KMS-11 (cell line): ENCODE data around the gene HIPK1.

Source experiments
- H2AFZ ChIP-seq: fragments of 200-600 bp; sonication (generic); 2 replicates; pipeline ENCODE4 v1.6.1; 2016; ENCODE audit warnings: antibody characterized with exemption, mixed run types, low read depth
- H3K27ac ChIP-seq: fragments of 200-600 bp; sonication (generic); 2 replicates; pipeline ENCODE4 v1.6.1; 2016; ENCODE audit warnings: mild to moderate bottlenecking, mixed run types
- H3K27me3 ChIP-seq: fragments of 200-600 bp; sonication (generic); 2 replicates; pipeline ENCODE4 v1.6.1; 2017; ENCODE audit warnings: mild to moderate bottlenecking, low read depth, mixed run types, moderate library complexity; ENCODE audit not compliant: insufficient read depth
- H3K36me3 ChIP-seq: fragments of 200-600 bp; sonication (generic); 2 replicates; pipeline ENCODE4 v1.6.1; 2017; ENCODE audit warnings: mild to moderate bottlenecking, mixed run types; ENCODE audit not compliant: insufficient read depth
- H3K4me1 ChIP-seq: fragments of 200-600 bp; sonication (generic); 2 replicates; pipeline ENCODE4 v1.6.1; 2016; ENCODE audit warnings: mild to moderate bottlenecking, low read depth, mixed run types; ENCODE audit not compliant: poor library complexity, severe bottlenecking
- H3K4me2 ChIP-seq: fragments of 200-600 bp; sonication (generic); 2 replicates; pipeline ENCODE4 v1.7.0; 2016; ENCODE audit warnings: mild to moderate bottlenecking, mixed run types
- H3K4me3 ChIP-seq: fragments of 200-600 bp; sonication (generic); IDR thresholded peaks from 2 replicates; pipeline ENCODE4 v1.6.1; 2017; ENCODE audit warnings: low read depth, low read length, mixed read lengths; ENCODE audit not compliant: insufficient read depth
- H3K79me2 ChIP-seq: fragments of 200-600 bp; sonication (generic); 2 replicates; pipeline ENCODE4 v1.6.1; 2016; ENCODE audit warnings: low read depth, mixed run types; ENCODE audit not compliant: insufficient read depth
- H3K9ac ChIP-seq: fragments of 200-600 bp; sonication (generic); 2 replicates; pipeline ENCODE4 v1.6.1; 2016; ENCODE audit warnings: mild to moderate bottlenecking, mixed run types
- H4K20me1 ChIP-seq: fragments of 200-600 bp; sonication (generic); 2 replicates; pipeline ENCODE4 v1.6.1; 2016; ENCODE audit warnings: mild to moderate bottlenecking, mixed run types; ENCODE audit not compliant: insufficient read depth
- CTCF ChIP-seq: fragments of 200-600 bp; sonication (generic); conservative IDR thresholded peaks from 2 replicates; pipeline ENCODE4 v1.6.1; 2017; ENCODE audit warnings: low read depth, mild to moderate bottlenecking, antibody characterized with exemption, low read length, moderate library complexity, mixed read lengths

The HIPK1 gene

GRCh38 chr1:113916974-113917373, 12.2 kb upstream of the HIPK1 start:
- H4K20me1 ChIP-seq = no peaks in the 10 kb centered on the region
- H3K4me3 ChIP-seq = no peak overlapping the region
- no peak overlapping the region for H3K9ac ChIP-seq
- H3K27me3 ChIP-seq = no peaks in the 10 kb centered on the region
- TF ChIP-seq CTCF = no peak
- no peak overlapping the region for H3K27ac ChIP-seq
- H3K4me1 ChIP-seq = no peaks in the 10 kb centered on the region
- H2AFZ ChIP-seq = no peak overlapping the region
- no peak overlapping the region for H3K4me2 ChIP-seq
- H3K36me3 ChIP-seq = no peaks in the 10 kb centered on the region
- H3K79me2 ChIP-seq = no peaks in the 10 kb centered on the region

- H4K20me1 ChIP-seq = no peaks in the 10 kb centered on the region
- H3K36me3 ChIP-seq = no peaks in the 10 kb centered on the region
- H3K79me2 ChIP-seq = no peaks in the 10 kb centered on the region
- no peak for TF ChIP-seq CTCF
- H3K27me3 ChIP-seq = no peaks in the 10 kb centered on the region
- H3K9ac ChIP-seq = no peak overlapping the region
- H2AFZ ChIP-seq = no peak overlapping the region
- no peak overlapping the region for H3K27ac ChIP-seq
- H3K4me1 ChIP-seq = no peaks in the 10 kb centered on the region
- H3K4me3 ChIP-seq = no peak overlapping the region
- no peak overlapping the region for H3K4me2 ChIP-seq
Observed at GRCh38 chr1:113917400-113918082, 11.6 kb upstream of the HIPK1 start.

- TF ChIP-seq CTCF = no peak
- Histone ChIP-seq H3K36me3 (no peaks in the 10 kb centered on the region), H4K20me1 (no peaks in the 10 kb centered on the region), H2AFZ (no peak overlapping the region), H3K27ac (no peak overlapping the region), H3K4me3 (no peak overlapping the region), H3K79me2 (no peaks in the 10 kb centered on the region), H3K4me1 (no peaks in the 10 kb centered on the region), H3K9ac (no peak overlapping the region), H3K4me2 (no peak overlapping the region), H3K27me3 (no peaks in the 10 kb centered on the region)
Observed at GRCh38 chr1:113918243-113918642, 10.9 kb upstream of the HIPK1 start.

- H3K9ac ChIP-seq = no peak overlapping the region
- no peak overlapping the region for H2AFZ ChIP-seq
- H3K27me3 ChIP-seq = no peaks in the 10 kb centered on the region
- no peaks in the 10 kb centered on the region for H4K20me1 ChIP-seq
- H3K4me2 ChIP-seq = no peak overlapping the region
- no peaks in the 10 kb centered on the region for H3K36me3 ChIP-seq
- no peak overlapping the region for H3K4me3 ChIP-seq
- no peak overlapping the region for H3K27ac ChIP-seq
- H3K79me2 ChIP-seq = no peaks in the 10 kb centered on the region
- TF ChIP-seq CTCF = no peak
- peaks cover 10% of the 10 kb centered on the region for H3K4me1 ChIP-seq
Observed at GRCh38 chr1:113922957-113923356, 6.2 kb upstream of the HIPK1 start.
